GM19238 (cell line): ENCODE results near the gene NDRG4.
"Not testable (repeated sequence)": the region's sequence is repeated elsewhere in the genome, so short reads cannot be mapped to it uniquely, and the experiment has no call there.

Experiments
- DNase-seq: peaks from one replicate; pipeline ENCODE4 v3.0.0; 2011; ENCODE audit warnings: low spot score; ENCODE audit not compliant: insufficient read length

The NDRG4 gene

GRCh38 chr16:58465817-58466216 is 34.1 kb upstream of the NDRG4 start:
- DNase-seq: no peak

DNA sequence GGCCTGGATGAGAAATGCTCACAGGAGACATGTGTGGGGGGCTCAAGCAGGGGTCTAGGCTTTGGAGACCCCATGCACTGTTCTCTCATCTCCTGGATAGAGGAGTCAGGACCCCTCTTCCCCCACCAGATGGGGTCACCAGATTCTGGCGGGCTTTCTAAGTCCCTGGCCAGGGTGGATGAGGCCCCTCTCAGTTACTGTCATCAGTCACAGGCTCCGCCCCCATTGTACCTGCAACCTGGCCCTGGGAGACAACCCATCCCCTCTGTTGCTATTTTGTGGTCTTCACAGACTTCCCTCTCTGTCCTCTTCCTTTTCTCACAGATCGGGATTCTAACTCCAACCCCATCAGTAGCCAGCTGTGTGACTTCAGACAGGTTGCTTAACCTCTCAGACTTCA is 33.5 kb upstream of the NDRG4 start:
- no peak for DNase-seq

DNA sequence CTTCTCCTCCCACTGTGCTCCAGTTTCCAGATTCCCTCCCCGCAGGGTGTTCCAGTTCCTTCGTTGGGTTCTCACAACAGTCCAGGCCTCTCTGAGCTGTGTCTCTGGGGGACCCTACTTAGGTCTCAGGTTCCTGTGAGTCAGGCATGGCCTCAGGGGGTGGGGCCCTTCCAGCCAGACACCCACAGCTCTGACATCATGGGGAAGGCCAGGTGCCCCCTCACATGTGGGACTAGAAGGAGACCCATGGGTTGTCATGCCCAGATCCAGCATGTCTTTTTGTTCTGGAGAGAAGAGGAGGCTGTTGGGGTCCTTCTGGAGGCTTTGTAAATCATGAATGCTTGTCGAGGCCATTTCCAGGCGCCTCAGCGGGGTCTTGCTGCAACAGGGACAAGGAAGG is 32.0 kb upstream of the NDRG4 start:
- no peak for DNase-seq

DNA sequence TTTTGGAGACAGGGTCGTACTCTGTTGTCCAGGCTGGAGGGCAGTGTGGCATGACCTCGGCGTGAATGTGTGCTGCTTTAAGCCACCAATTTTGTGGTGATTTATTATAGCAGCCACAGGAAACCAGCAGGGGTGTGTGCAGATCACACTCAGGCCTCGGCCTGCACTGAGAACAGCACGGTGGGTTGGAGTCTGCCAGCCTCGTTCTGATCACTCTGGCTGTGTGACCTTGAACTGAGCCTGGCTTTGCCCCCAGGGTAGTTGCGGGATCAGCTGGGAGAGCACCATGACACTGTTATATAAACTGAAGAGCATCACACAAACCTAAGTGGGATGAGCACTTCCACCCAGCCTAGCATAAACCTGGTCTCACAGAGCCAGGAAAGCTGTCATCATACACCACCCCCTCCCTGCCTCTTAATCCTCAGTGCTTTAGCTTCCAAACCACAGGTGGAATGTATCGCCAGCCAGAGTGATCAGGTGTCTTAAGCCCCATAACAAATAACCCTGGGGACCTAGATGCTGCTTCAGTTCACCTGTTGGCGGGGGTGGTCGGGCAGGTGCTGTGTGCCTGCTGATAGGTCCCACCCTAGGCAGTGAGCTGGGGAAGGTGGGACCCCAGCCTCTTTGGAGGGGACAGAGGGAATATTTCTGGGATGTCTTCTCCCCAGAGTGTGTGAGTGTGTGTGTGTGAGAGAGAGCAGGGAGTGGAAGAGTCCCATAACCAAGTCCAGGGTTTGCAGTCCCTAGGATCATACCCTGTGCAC is 28.6 kb upstream of the NDRG4 start:
- no peak for DNase-seq

GRCh38 chr16:58472266-58472665 is 27.7 kb upstream of the NDRG4 start:
- no peak for DNase-seq

GRCh38 chr16:58472827-58473226 is 27.1 kb upstream of the NDRG4 start:
- DNase-seq: no peak

DNA sequence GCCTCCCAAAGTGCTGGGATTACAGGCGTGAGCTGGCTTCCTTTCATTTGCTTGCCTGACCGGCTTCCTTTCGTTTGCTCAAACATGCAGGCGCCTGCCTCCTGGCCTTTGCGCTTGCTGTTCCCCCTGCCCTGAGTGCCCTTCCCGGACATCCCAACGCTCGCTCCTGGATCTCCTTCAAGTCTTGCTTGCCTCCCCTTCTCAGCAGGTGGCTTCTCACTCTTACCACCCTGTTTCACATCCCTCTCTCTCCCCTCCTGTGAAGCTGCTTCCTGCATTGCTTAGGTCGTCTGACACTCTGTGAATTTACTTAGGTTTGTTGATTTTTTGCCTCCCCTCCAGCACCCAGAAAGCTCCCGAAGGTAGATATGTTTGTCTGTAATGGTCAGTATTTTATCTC is 25.6 kb upstream of the NDRG4 start:
- DNase-seq: no peak

- DNase-seq: no peak
Observed at GRCh38 chr16:58475091-58475619, 24.8 kb upstream of the NDRG4 start.

DNA sequence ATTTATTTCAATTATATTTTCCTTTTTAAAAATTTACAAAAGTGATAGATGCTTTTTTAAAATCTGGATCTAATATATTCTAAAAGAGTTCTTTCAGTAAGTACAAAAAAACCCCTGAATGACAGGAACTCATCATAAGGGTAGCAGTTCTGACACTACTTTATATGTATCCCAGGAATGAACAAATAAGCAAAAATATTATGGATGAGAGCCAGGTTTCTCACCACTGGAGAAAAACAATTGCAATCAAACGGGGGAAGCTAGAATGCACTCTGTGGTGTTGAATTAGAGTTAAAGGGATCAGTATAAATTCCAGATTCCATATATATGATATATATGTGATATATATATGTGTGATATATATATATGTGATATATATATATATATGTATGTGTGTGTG is 23.2 kb upstream of the NDRG4 start:
- DNase-seq: no peak

DNA sequence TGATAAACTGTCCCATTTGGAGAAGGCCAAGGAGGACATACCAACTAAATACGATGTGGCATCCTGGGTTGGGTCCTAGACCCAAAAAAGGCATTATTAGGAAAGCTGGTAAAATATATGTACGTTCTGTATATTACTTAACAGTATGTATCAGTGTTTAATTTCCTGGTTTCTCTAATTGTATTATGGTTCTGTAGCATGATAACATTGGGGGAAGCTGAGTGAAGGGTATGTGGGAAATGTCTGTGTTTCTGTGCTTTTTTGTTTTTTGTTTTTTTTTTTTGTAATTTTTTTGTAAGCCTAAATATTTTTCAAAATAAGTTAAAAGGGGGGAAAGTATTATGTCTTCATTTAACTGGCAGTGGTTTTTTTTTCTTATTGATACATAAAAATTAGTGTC is 21.5 kb upstream of the NDRG4 start:
- no peak for DNase-seq

GRCh38 chr16:58481226-58481869 is 18.6 kb upstream of the NDRG4 start:
- DNase-seq: no peak

GRCh38 chr16:58481931-58482330 is 18.0 kb upstream of the NDRG4 start:
- no peak for DNase-seq

DNA sequence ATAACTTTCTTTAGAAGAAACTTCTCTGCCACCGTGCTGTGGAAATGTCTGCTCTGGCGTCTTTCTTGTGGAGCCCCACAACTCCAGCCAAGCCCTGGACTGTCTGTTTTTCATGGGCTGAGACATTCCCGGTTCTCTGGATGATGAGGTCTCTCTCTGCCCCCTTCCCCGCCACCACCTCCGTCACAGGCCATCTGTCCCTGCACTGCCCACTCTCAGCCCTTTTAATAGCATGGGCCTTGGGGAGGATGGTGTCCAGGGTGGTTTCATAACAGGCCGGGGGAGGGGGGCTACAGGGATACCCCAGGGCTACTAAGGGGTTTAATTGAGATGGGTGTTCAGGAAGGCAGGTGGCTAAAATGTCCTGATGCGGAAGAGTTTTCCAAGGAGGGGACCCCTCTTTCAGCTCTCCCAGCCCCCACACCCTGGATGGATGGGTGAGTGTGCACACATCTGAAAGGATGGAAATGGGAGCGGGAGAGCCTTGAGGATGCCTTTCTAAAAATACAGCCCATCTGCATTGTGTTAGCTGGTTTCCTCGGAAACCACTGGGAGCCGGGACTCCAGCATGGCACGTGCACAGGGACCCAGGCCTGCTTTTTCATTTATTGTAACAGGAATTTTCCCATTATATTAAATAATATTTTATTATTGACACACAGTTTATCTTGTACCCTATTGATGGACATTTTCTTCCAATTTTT is 14.6 kb upstream of the NDRG4 start:
- DNase-seq: no peak

GRCh38 chr16:58487566-58488351 is 12.2 kb upstream of the NDRG4 start:
- DNase-seq: peak; percentile 87

GRCh38 chr16:58488531-58488930 is 11.4 kb upstream of the NDRG4 start:
- DNase-seq: no peak

DNA sequence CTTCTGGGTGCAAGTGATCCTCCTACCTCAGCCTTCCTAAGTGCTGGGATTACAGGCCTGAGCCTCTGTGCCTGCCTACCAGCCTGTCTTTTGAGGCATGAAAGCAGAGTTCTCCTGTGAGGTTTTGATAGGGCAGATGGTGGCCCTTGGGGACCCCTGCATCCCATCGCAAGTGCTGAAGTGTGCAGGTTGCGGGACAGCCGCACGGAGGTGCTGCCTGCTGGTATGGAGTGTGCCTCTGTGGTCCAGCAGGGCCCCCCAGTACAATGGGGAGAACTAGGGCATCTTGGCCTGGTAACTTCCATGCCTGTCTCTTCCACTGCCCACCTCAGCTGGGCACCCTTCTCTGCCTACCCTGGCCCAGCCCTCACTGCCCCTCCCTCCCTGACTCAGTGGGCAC is 9.9 kb upstream of the NDRG4 start:
- no peak for DNase-seq

DNA sequence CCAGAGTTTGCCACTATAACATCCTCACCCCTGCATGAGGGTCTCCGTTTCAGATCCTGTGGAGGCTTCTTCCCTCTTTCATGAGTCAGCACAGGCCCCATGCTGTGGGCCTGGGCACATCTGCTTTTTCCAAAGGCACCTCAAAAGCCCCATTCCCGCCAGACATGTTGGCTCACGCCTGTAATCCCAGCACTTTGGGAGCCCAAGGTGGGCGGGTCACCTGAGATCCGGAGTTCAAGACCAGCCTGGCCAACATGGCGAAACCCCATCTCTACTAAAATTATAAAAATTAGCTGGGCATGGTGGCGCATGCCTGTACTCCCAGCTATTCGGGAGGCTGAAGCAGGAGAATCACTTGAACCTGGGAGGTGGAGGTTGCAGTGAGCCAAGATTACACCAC is 9.4 kb upstream of the NDRG4 start:
- DNase-seq: not testable (repeated sequence)

DNA sequence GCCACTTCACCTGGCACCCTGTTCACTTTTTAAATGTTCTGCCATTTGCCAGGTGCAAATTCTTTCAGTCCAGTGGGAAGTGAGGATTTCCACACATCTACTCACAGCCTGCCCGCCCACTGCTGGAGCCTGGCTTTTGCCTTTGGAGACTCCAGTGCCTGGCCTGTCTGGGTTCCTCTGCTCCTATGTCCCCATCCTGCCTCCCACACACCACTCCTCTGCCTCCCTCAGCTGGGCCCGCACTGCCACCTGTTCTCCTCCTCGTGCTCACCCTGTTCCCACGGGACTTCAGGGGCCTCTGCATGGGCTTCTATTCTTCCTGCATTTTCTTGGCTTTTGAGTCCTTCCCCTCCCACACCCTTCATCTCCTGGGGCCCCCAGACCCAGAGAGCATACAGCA is 7.9 kb upstream of the NDRG4 start:
- DNase-seq: no peak

DNA sequence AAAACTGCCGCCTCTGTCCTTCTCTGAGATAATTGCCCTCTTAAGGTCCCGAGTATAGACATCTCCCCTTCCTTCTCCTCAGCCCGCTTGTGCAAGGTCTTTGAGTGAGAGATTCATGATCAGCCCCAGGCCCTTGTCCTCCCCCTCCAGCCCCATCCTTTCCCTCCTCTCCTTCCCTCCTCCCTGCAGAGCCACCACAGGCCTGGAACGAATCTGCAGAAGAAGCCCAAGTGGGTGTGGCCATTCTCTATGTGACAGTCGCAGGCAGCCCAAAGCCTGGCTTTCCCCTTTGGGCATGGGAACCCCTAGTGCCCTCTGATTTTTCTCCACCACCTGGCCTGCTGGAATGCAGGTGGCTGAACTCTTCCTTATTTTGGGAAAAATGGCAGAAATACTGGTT is 7.2 kb upstream of the NDRG4 start:
- no peak for DNase-seq

- no peak for DNase-seq
Observed at GRCh38 chr16:58493756-58494431, 6.0 kb upstream of the NDRG4 start.

DNA sequence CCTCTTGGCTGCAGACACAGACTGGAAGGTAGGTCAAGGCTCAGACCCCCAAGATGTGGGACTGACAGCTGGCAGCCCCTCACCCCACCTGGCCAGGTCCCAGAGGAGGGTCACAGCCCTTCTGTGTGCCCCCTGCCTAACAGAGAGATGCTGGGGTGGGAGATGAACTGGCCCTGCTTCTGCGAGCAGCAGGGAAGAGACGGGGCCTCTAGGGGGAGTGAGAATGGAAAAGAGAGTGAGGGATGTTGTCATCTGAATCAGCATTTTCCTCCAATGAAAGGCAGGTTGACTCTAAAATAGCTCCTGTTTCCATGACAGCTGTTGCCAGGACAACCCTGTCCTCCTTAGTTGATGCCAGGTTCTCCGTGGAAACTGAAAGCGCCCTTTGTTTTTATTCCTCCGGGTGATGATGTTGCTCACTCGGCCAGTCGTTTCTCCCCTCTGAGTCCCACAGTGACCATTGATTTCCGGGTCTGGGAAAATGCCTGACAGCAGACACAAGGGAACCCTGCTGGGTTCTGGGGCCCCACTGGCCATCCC is 4.9 kb upstream of the NDRG4 start:
- peak; percentile 75 for DNase-seq
